ENCODE results near the gene VPS37D.
A peak's percentile ranks its signal among the peaks of the same experiment; 100 is the strongest.

Gene VPS37D

GRCh38 chr7:73633323-73633722 is 34.3 kb upstream of the VPS37D start:
- Histone ChIP-seq H3K27ac (ENCODE audit: low read length) (no peak overlapping the region), H3K4me3 (ENCODE audit: low read length) (no peak overlapping the region)

GRCh38 chr7:73633844-73634243 is 33.8 kb upstream of the VPS37D start:
- Histone ChIP-seq H3K79me2 (ENCODE audit: low read length) (no peaks in the 10 kb centered on the region), H3K36me3 (replicated peaks; ENCODE audit: low read depth, low read length) (no peaks in the 10 kb centered on the region), H3K4me1 (ENCODE audit: low read length) (peaks cover 15% of the 10 kb centered on the region), H3K9me3 (ENCODE audit: insufficient read depth, low read length) (no peaks in the 10 kb centered on the region), H4K20me1 (ENCODE audit: insufficient read depth, low read length) (no peaks in the 10 kb centered on the region), H3K4me3 (ENCODE audit: low read length) (no peak overlapping the region), H2AFZ (ENCODE audit: low read depth, low read length) (no peak overlapping the region), H3K27me3 (ENCODE audit: low read depth, low read length) (peaks cover 12% of the 10 kb centered on the region), H3K9ac (ENCODE audit: low read length) (no peak overlapping the region), H3K27ac (ENCODE audit: low read length) (no peak overlapping the region), H3K4me2 (ENCODE audit: low read length) (no peak overlapping the region)
- no peak for TF ChIP-seq EZH2phosphoT487 (IDR thresholded peaks at IDR 0.05; ENCODE audit: low read depth)
- no peak for TF ChIP-seq CTCF (IDR thresholded peaks at IDR 0.05; ENCODE audit: low read depth, low read length)

More at GRCh38 chr7:73633323-73633722, 34.3 kb upstream of the VPS37D start:
- H3K9ac ChIP-seq (ENCODE audit: low read length) = no peak overlapping the region
- H3K79me2 ChIP-seq (ENCODE audit: low read length) = no peaks in the 10 kb centered on the region
- H2AFZ ChIP-seq (ENCODE audit: low read depth, low read length) = no peak overlapping the region
- H3K4me2 ChIP-seq (ENCODE audit: low read length) = no peak overlapping the region
- H3K36me3 ChIP-seq (replicated peaks; ENCODE audit: low read depth, low read length) = no peaks in the 10 kb centered on the region
- no peaks in the 10 kb centered on the region for H3K9me3 ChIP-seq (ENCODE audit: insufficient read depth, low read length)
- H3K4me1 ChIP-seq (ENCODE audit: low read length) = peaks cover 15% of the 10 kb centered on the region
- H3K27me3 ChIP-seq (ENCODE audit: low read depth, low read length) = peaks cover 17% of the 10 kb centered on the region
- H4K20me1 ChIP-seq (ENCODE audit: insufficient read depth, low read length) = no peaks in the 10 kb centered on the region
- no peak for TF ChIP-seq CTCF (IDR thresholded peaks at IDR 0.05; ENCODE audit: low read depth, low read length)
- TF ChIP-seq EZH2phosphoT487 (IDR thresholded peaks at IDR 0.05; ENCODE audit: low read depth) = no peak

- Histone ChIP-seq H3K27me3 (ENCODE audit: low read depth, low read length) (peaks cover 12% of the 10 kb centered on the region), H3K4me3 (ENCODE audit: low read length) (peak overlapping the region; percentile 22), H2AFZ (ENCODE audit: low read depth, low read length) (no peak overlapping the region), H3K9ac (ENCODE audit: low read length) (no peak overlapping the region; the same call in 1 of the 2 replicates), H3K27ac (ENCODE audit: low read length) (no peak overlapping the region), H3K4me1 (ENCODE audit: low read length) (peaks cover 15% of the 10 kb centered on the region), H3K9me3 (ENCODE audit: insufficient read depth, low read length) (no peaks in the 10 kb centered on the region), H3K79me2 (ENCODE audit: low read length) (no peaks in the 10 kb centered on the region), H3K36me3 (replicated peaks; ENCODE audit: low read depth, low read length) (no peaks in the 10 kb centered on the region), H4K20me1 (ENCODE audit: insufficient read depth, low read length) (no peaks in the 10 kb centered on the region), H3K4me2 (ENCODE audit: low read length) (peak overlapping the region; percentile 77)
- TF ChIP-seq CTCF (IDR thresholded peaks at IDR 0.05; ENCODE audit: low read depth, low read length) = no peak
- TF ChIP-seq EZH2phosphoT487 (IDR thresholded peaks at IDR 0.05; ENCODE audit: low read depth) = no peak
These were observed 32.0 kb upstream of the VPS37D start for GRCh38 chr7:73635428-73636200.

GRCh38 chr7:73638911-73639310 is 28.7 kb upstream of the VPS37D start:
- no peak overlapping the region for H3K4me3 ChIP-seq (ENCODE audit: low read length)
- H3K27me3 ChIP-seq (ENCODE audit: low read depth, low read length) = peaks cover 1% of the 10 kb centered on the region; the same call in 1 of the 2 replicates
- no peak overlapping the region for H3K27ac ChIP-seq (ENCODE audit: low read length)
- no peaks in the 10 kb centered on the region for H3K79me2 ChIP-seq (ENCODE audit: low read length)
- TF ChIP-seq CTCF (IDR thresholded peaks at IDR 0.05; ENCODE audit: low read depth, low read length) = no peak
- H4K20me1 ChIP-seq (ENCODE audit: insufficient read depth, low read length) = no peaks in the 10 kb centered on the region
- no peaks in the 10 kb centered on the region for H3K9me3 ChIP-seq (ENCODE audit: insufficient read depth, low read length)
- no peak overlapping the region for H3K9ac ChIP-seq (ENCODE audit: low read length)
- no peaks in the 10 kb centered on the region for H3K36me3 ChIP-seq (replicated peaks; ENCODE audit: low read depth, low read length)
- no peak overlapping the region for H2AFZ ChIP-seq (ENCODE audit: low read depth, low read length)
- H3K4me2 ChIP-seq (ENCODE audit: low read length) = no peak overlapping the region
- peaks cover 15% of the 10 kb centered on the region for H3K4me1 ChIP-seq (ENCODE audit: low read length)
